VCaP (cell line): ENCODE results near the gene GSG1L.

Experiments
- H3K27ac ChIP-seq: fragments of 450-650 bp; 2 replicates; pipeline ENCODE4 v1.5.1; 2017
- TF ChIP-seq, protein P1 (sequence below): fragments of 450-650 bp; conservative IDR thresholded peaks from 2 replicates; pipeline ENCODE4 v1.5.1; 2017; ENCODE audit warnings: mild to moderate bottlenecking, moderate library complexity

The GSG1L gene

GRCh38 chr16:27795992-27796614 is 267.4 kb downstream of the GSG1L start:
- no peak overlapping the region for H3K27ac ChIP-seq
- TF ChIP-seq, protein P1, sequence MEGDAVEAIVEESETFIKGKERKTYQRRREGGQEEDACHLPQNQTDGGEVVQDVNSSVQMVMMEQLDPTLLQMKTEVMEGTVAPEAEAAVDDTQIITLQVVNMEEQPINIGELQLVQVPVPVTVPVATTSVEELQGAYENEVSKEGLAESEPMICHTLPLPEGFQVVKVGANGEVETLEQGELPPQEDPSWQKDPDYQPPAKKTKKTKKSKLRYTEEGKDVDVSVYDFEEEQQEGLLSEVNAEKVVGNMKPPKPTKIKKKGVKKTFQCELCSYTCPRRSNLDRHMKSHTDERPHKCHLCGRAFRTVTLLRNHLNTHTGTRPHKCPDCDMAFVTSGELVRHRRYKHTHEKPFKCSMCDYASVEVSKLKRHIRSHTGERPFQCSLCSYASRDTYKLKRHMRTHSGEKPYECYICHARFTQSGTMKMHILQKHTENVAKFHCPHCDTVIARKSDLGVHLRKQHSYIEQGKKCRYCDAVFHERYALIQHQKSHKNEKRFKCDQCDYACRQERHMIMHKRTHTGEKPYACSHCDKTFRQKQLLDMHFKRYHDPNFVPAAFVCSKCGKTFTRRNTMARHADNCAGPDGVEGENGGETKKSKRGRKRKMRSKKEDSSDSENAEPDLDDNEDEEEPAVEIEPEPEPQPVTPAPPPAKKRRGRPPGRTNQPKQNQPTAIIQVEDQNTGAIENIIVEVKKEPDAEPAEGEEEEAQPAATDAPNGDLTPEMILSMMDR = no peak

- TF ChIP-seq, protein P1 = no peak
- no peak overlapping the region for H3K27ac ChIP-seq
Measured at GRCh38 chr16:27793249-27793622, 270.3 kb downstream of the GSG1L start.

- TF ChIP-seq, protein P1 = no peak
Measured at GRCh38 chr16:27792486-27793248, 270.8 kb downstream of the GSG1L start.

DNA sequence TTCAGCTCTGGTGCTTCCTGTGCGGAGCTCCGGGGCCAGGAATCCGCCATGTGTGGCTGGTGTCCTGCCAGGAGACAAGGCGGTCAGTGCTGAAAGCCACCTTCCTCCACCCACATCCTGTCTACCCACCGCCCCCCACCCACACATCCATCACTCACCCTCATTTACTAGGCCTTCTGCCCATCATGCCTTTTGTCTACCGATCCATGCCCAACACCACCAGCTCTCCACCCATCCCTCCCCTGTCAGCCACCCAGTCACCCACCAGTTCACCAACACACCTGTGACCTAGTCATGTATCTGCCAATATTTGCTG is 272.2 kb downstream of the GSG1L start:
- TF ChIP-seq, protein P1 = no peak

More at GRCh38 chr16:27792486-27793248, 270.8 kb downstream of the GSG1L start:
- no peak overlapping the region for H3K27ac ChIP-seq

GRCh38 chr16:27790546-27791403 is 272.7 kb downstream of the GSG1L start:
- TF ChIP-seq, protein P1 = no peak
- H3K27ac ChIP-seq = no peak overlapping the region

More for the DNA sequence above, 272.2 kb downstream of the GSG1L start:
- no peak overlapping the region for H3K27ac ChIP-seq

- no peak overlapping the region for H3K27ac ChIP-seq
- TF ChIP-seq, protein P1 = no peak
Measured at GRCh38 chr16:27789595-27790241, 273.8 kb downstream of the GSG1L start.

DNA sequence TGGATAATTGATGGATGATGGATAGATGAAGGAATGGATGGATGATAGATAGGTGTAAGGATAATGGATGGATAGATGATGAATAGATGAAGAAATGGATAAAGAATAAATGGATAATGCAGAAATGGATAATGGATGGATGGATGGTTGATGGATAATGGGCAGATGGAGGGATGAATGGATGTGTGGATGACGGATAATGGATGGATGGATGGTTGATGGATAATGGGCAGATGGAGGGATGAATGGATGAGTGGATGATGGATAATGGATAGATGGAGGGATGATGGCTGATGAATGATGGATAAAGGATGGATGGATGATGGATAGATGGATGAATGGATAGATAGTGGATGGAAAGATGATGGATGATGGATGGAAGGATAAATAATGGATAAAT is 274.4 kb downstream of the GSG1L start:
- TF ChIP-seq, protein P1 = no peak
- no peak overlapping the region for H3K27ac ChIP-seq
